HG02981 (cell line): ENCODE measurements around the gene AFF2.

ENCODE experiments used
- ATAC-seq: cut with Tn5 transposase; IDR thresholded peaks from one replicate; pipeline ENCODE4 v1.9.1; 2021; ENCODE audit warnings: mild to moderate bottlenecking, moderate library complexity; ENCODE audit not compliant: unreplicated experiment

Gene AFF2

GRCh38 chrX:148577741-148578140, 77.3 kb downstream of the AFF2 start:
- ATAC-seq = no peak

DNA sequence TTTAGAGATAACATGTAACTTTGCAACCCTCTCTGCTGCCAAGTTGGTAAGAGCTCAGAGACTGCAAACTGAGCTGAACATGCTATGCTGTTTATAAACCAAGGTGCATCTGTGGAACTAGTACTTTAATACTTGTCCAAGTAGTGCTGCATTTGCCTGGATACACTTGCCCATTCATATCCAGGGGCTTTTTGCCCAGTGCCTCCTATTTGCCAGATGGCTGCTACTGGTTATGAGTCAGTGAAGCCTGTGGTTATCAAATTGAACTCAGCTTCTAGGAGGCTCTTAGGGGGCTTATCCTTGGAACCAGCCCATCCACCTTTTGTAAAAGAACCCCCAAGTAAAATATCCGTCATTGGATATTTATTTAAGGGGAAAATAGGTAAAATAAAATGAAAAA, 79.6 kb downstream of the AFF2 start:
- no peak for ATAC-seq

GRCh38 chrX:148582353-148582752, 81.9 kb downstream of the AFF2 start:
- ATAC-seq = no peak

DNA sequence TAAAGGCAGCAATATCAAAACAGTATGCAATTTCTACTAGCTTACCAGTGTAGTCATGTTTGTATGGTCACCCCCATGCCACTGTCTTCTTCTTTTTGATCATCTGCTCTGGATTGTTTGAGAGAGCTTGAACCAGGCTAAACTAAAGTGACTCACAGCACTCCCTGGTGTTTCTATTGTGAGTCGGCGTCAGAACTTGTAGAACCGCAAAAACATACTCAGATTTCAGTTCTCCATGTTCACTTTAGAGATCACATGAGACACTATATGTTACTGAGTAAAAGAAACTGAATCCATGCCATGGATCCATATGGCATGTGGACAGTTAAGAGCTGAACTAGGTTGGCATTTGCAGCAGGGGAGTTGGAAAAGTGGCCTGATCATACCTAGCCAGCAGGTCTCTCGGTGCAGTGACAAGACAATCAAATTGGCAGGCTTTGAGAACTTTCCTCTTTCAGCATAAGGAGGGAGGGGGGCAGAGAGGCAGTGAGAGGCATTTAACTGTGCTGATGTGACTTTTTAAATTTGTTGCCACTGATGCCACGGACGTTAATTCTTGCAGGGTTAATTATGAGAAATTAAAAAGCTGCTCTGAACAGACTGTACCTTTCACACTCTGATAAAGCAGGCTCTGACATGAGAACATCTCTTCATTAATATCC, 88.4 kb downstream of the AFF2 start:
- no peak for ATAC-seq

DNA sequence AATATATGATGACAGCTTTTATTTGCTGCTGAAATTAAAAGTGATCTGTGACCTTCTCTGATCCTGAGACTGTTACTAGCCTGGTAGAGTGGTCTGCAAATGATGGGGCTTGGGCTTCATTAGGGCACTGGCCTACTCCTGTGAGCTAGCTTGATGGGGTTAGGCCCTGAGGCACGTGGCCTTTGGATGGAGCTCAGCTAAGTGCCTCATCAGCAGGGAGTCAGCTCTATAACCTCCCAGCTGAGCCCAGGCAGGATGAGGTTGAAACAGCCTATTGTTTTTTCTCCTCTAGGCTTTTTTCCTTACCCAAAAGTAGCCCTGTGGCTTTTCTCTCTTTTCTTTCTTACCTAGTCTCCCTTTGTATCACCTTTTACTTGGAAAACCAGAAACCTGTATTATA, 92.2 kb downstream of the AFF2 start:
- no peak for ATAC-seq

GRCh38 chrX:148593146-148593545, 92.7 kb downstream of the AFF2 start:
- ATAC-seq = no peak

- ATAC-seq = no peak
These were observed 93.6 kb downstream of the AFF2 start for GRCh38 chrX:148593987-148594386.

GRCh38 chrX:148599404-148599803, 99.0 kb downstream of the AFF2 start:
- no peak for ATAC-seq

- no peak for ATAC-seq
These were observed 99.7 kb downstream of the AFF2 start for GRCh38 chrX:148600131-148600530.

DNA sequence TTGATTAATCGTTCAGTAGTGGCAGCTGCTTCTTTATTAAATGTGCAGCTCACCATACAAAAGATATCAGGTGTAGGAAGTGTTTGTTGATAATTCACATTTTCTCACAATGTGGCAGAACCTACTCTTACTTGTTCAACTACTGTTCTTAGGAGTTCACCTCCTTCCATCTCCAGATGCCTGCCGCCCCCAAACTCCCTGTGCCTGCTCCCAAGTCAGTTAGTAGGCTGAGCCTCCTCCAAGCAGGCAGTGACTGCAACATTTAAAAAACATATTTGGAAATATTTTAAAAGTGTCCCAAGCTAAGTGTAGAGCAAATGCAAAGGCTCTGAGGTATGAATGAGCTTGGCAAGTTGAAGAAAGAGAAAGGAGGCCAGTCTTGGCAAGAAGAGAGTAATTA, 100.2 kb downstream of the AFF2 start:
- no peak for ATAC-seq

DNA sequence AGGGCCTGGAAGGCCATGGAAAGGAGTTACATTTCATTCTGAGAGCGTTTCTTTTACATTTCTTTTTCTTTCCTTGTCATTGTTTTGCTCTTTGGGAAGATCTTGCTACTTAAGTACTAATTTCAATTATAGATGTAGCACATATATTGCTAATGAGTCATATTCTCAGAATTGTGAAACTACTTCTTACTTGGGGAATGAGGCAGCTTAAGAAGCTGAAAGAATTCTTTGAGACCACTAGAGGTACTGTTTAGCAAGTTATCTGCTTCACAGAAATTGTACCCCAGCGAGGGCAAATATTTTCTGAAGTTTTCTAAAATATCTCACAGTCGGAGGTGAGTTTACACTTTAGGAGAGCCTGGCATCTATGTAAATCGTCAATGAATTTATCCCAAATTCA, 100.6 kb downstream of the AFF2 start:
- no peak for ATAC-seq

DNA sequence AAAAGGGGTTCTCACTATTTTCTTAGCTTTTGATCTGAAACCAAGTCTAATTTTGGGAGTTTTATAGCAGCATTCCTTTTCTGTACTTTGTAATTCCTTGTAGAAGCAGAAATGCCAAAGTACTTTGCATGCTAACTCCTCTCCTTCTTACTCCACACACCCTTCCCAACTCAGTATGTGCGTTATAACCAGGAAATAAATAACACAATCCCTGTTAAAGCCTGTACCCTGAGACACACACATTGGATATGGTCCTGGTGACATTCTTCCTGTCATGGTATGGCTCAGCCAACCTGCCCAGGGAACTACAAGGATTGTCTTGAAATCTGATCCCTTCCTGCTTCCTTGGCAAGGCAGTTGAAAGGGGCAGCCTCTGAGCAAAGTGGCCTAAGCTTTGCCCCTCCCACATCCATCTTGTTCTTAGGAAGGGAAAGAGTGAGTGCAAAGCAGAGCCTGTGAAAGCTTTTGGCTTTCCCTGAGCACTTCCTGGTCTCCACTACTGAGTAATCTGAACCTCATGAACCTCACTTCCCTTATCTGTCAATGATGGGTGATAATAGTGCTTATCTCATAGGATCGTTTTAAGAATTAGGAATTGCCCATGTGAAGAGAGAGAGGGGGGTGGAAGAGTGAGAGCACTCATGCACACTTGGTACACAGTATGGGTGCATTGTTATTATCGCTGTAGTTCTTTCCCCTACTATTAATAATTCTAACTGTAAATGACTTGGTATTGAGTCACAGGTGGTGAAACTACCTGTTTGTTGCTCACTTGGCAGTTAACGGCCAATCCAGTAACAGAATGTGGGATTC, 109.3 kb downstream of the AFF2 start:
- ATAC-seq = peak; percentile 71

GRCh38 chrX:148610328-148610698, 109.9 kb downstream of the AFF2 start:
- peak; percentile 47 for ATAC-seq

- peak; percentile 34 for ATAC-seq
These were observed 111.6 kb downstream of the AFF2 start for GRCh38 chrX:148611993-148612392.

- ATAC-seq = no peak
These were observed 112.0 kb downstream of the AFF2 start for GRCh38 chrX:148612431-148612830.

DNA sequence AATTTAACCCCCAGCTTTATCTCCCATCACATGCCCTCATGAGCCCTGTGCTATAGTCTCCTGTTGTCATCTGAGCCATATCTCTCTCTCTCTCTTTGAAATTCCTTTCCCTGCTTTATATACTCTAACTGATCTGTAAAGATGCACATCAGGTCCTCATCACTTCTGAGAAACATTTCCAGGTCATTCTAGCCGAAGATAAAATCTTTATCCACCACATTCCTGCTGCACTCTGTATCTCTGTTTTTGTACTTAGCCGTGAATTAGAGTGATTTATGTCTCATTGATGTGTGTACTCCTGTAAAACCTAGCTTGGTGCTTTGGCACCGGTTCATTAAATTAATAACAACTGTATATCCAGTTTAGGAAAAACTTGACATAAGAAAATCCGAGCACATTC, 113.2 kb downstream of the AFF2 start:
- no peak for ATAC-seq

GRCh38 chrX:148615491-148615890, 115.1 kb downstream of the AFF2 start:
- ATAC-seq = no peak

DNA sequence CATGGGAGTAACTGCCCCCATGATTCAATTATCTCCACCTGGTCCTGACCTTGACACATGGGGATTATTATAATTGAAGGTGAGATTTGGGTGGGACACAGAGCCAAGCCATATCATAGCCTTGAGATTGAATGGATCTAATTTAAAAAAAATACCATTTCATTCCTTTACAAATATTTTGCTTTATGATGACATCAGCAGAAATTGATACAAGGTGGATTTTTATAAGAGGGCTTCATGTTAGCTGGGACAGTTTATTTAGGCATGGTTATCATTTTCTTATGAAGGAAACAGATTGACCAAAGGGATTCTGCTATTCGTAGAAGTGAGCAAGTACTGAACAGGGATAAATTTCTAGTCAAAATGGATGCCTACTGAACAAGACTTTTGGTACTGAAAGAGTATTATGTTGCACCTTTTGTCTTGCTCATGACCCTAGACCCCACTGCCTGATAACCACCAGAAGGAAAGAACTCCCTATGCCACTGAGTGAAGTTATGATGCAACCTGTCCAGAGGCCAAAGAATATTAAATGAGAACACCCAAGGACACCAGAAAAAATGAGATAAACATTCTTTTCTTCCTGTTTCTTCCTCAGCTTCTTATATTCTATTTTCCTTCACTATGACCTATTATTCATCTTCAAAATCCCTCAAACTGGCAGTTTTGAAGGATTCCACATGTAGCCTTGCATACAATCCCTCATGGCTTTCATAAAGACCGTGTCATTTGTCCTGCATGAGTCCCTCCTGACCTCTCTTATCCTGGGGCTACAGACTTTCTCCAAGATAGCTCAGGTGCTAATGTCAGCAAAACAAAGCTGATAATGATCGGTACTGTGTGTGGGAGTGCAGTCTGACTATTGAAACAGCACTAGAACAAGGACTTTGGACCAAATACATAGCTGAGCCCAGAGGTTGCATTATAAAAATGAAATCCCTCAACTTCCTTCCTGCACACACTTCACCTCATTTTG, 118.3 kb downstream of the AFF2 start:
- ATAC-seq = no peak

GRCh38 chrX:148620023-148620422, 119.6 kb downstream of the AFF2 start:
- no peak for ATAC-seq

GRCh38 chrX:148624951-148625474, 124.6 kb downstream of the AFF2 start:
- ATAC-seq = no peak

GRCh38 chrX:148628621-148629020, 128.2 kb downstream of the AFF2 start:
- ATAC-seq = no peak
